ENCODE results near the gene TMEM43. TPM values are rescaled to one million over a fixed set of nuclear protein-coding genes. Genes with fewer than 3 reads are reported as not detected.

The TMEM43 gene
- polyA plus RNA-seq, 4 donors: 52.8 to 63.9 (median 56.9) TPM

GRCh38 chr3:14148041-14148985 lies 23.5 kb downstream of the TMEM43 start:
- no peak for DNase-seq (ENCODE audit: low read depth in 4 of 4, low spot score in 2 of 4)

GRCh38 chr3:14150078-14150477 lies 25.2 kb downstream of the TMEM43 start:
- DNase-seq (ENCODE audit: low read depth in 4 of 4, low spot score in 2 of 4): no peak

- no peak for DNase-seq (ENCODE audit: low read depth in 4 of 4, low spot score in 2 of 4)
Measured at GRCh38 chr3:14150491-14151230, 25.8 kb downstream of the TMEM43 start.

- no peak for DNase-seq (ENCODE audit: low read depth in 4 of 4, low spot score in 2 of 4)
Measured at GRCh38 chr3:14151471-14152083, 26.7 kb downstream of the TMEM43 start.

- no peak for DNase-seq (ENCODE audit: low read depth in 4 of 4, low spot score in 2 of 4)
Measured at GRCh38 chr3:14152233-14152962, 27.5 kb downstream of the TMEM43 start.

GRCh38 chr3:14152963-14153355 lies 28.1 kb downstream of the TMEM43 start:
- no peak for DNase-seq (ENCODE audit: low read depth in 4 of 4, low spot score in 2 of 4)

- DNase-seq (ENCODE audit: low read depth in 4 of 4, low spot score in 2 of 4): no peak
Measured at GRCh38 chr3:14153663-14154062, 28.8 kb downstream of the TMEM43 start.

GRCh38 chr3:14154276-14154675 lies 29.4 kb downstream of the TMEM43 start:
- DNase-seq (ENCODE audit: low read depth in 4 of 4, low spot score in 2 of 4): no peak

- DNase-seq (ENCODE audit: low read depth in 4 of 4, low spot score in 2 of 4): no peak
Measured at GRCh38 chr3:14154895-14155440, 30.1 kb downstream of the TMEM43 start.

GRCh38 chr3:14156201-14156600 lies 31.3 kb downstream of the TMEM43 start:
- DNase-seq (ENCODE audit: low read depth in 4 of 4, low spot score in 2 of 4): no peak

- DNase-seq (ENCODE audit: low read depth in 4 of 4, low spot score in 2 of 4): no peak
Measured at GRCh38 chr3:14156843-14157561, 32.1 kb downstream of the TMEM43 start.

- no peak for DNase-seq (ENCODE audit: low read depth in 4 of 4, low spot score in 2 of 4)
Measured at GRCh38 chr3:14157951-14158350, 33.1 kb downstream of the TMEM43 start.

- DNase-seq (ENCODE audit: low read depth in 4 of 4, low spot score in 2 of 4): no peak
Measured at GRCh38 chr3:14158370-14158769, 33.5 kb downstream of the TMEM43 start.

- no peak for DNase-seq (ENCODE audit: low read depth in 4 of 4, low spot score in 2 of 4)
Measured at GRCh38 chr3:14159426-14159825, 34.6 kb downstream of the TMEM43 start.

- no peak for DNase-seq (ENCODE audit: low read depth in 4 of 4, low spot score in 2 of 4)
Measured at GRCh38 chr3:14161282-14161681, 36.4 kb downstream of the TMEM43 start.

GRCh38 chr3:14162178-14162577 lies 37.3 kb downstream of the TMEM43 start:
- DNase-seq (ENCODE audit: low read depth in 4 of 4, low spot score in 2 of 4): no peak

GRCh38 chr3:14166877-14167603 lies 42.2 kb downstream of the TMEM43 start:
- DNase-seq (ENCODE audit: low read depth in 4 of 4, low spot score in 2 of 4): no peak

- DNase-seq (ENCODE audit: low read depth in 4 of 4, low spot score in 2 of 4): no peak
Measured at GRCh38 chr3:14169435-14169834, 44.6 kb downstream of the TMEM43 start.

GRCh38 chr3:14169871-14170270 lies 45.0 kb downstream of the TMEM43 start:
- no peak for DNase-seq (ENCODE audit: low read depth in 4 of 4, low spot score in 2 of 4)
